ENCODE measurements around the gene GSG1L.

- no peak for TF ChIP-seq CTCF (conservative IDR thresholded peaks at IDR 0.05)
- TF ChIP-seq ZFX (IDR thresholded peaks at IDR 0.05) = no peak
Observed at GRCh38 chr16:27983244-27983643, 80.3 kb downstream of the GSG1L start.

Measured in C4-2B (cell line).